OCI-LY1 (cell line): Measurements from ENCODE around the gene AP3D1.

Experiments used
- EZH2 ChIP-seq: fragments of 200-600 bp; sonication (generic), shearing (Covaris generic); IDR thresholded peaks from 2 replicates; pipeline ENCODE4 v1.8.0; 2017; ENCODE audit warnings: borderline replicate concordance, mixed run types, mild to moderate bottlenecking, antibody characterized with exemption, low read length, moderate library complexity, mixed read lengths
- TF ChIP-seq, protein P1 (sequence below): fragments of 200-600 bp; sonication (generic), shearing (Covaris generic); IDR thresholded peaks from 2 replicates; pipeline ENCODE4 v1.5.1; 2017; ENCODE audit warnings: mild to moderate bottlenecking, antibody characterized with exemption, low read length, moderate library complexity, mixed read lengths

DNA sequence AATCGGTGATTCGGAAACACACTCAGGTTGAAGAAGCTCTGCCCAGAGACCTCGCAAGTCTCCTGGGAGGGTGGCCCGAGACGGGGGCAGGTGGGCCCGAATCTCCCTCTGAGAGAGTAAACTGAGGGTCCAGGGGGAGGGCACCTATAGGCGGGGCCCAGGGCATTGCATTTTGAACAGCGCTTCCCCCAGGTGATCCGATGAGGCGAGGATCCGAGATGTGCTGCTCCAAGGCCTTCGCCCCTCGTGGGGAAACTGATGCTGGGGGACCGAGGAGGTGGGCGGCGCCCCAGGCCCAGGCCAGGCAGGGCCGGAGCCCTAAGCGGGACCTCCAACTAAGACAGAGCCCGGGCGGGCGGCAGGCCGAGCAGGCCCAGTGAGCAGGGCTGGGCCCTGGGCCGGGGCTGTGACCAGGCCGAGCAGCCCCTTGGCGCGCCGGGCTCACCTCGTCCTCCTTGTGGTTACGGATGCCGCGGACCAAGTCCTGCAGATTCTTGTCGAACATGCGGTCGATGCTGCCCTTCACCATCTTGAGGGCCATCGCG is 500 bp downstream of the AP3D1 start:
- no peak for TF ChIP-seq EZH2
- TF ChIP-seq, protein P1, sequence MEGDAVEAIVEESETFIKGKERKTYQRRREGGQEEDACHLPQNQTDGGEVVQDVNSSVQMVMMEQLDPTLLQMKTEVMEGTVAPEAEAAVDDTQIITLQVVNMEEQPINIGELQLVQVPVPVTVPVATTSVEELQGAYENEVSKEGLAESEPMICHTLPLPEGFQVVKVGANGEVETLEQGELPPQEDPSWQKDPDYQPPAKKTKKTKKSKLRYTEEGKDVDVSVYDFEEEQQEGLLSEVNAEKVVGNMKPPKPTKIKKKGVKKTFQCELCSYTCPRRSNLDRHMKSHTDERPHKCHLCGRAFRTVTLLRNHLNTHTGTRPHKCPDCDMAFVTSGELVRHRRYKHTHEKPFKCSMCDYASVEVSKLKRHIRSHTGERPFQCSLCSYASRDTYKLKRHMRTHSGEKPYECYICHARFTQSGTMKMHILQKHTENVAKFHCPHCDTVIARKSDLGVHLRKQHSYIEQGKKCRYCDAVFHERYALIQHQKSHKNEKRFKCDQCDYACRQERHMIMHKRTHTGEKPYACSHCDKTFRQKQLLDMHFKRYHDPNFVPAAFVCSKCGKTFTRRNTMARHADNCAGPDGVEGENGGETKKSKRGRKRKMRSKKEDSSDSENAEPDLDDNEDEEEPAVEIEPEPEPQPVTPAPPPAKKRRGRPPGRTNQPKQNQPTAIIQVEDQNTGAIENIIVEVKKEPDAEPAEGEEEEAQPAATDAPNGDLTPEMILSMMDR: no peak
